Activated T-cell treated with anti-CD3 and anti-CD28 coated beads, Interleukin-2, amount 50 U/mL, for 48 hours (primary cell): ENCODE measurements around the gene MRM3.
"Not testable (repeated sequence)": the region's sequence is repeated elsewhere in the genome, so short reads cannot be mapped to it uniquely, and the experiment has no call there.

Experiments
- DNase-seq, 2 experiments: peaks; one replicate each; pipeline ENCODE4 v3.0.0-alpha.2; 2020

Gene MRM3

GRCh38 chr17:797236-797840, 15.2 kb downstream of the MRM3 start:
- no peak for DNase-seq

- no peak for DNase-seq
Observed at GRCh38 chr17:798246-798645, 16.1 kb downstream of the MRM3 start.

- no peak for DNase-seq
Observed at GRCh38 chr17:799261-799660, 17.1 kb downstream of the MRM3 start.

- no peak for DNase-seq
Observed at GRCh38 chr17:800446-801242, 18.5 kb downstream of the MRM3 start.

- no peak for DNase-seq
Observed at GRCh38 chr17:801660-802059, 19.5 kb downstream of the MRM3 start.

- no peak for DNase-seq
Observed at GRCh38 chr17:802481-802880, 20.3 kb downstream of the MRM3 start.

- DNase-seq, result no peak
Observed at GRCh38 chr17:802901-803881, 21.0 kb downstream of the MRM3 start.

GRCh38 chr17:804541-805435, 22.6 kb downstream of the MRM3 start:
- no peak for DNase-seq

- not testable (repeated sequence) for DNase-seq
Observed at GRCh38 chr17:805886-806285, 23.7 kb downstream of the MRM3 start.

- no peak for DNase-seq
Observed at GRCh38 chr17:806346-806745, 24.2 kb downstream of the MRM3 start.

GRCh38 chr17:806781-807522, 24.8 kb downstream of the MRM3 start:
- no peak for DNase-seq

- no peak for DNase-seq
Observed at GRCh38 chr17:807523-808294, 25.6 kb downstream of the MRM3 start.

- DNase-seq, result no peak
Observed at GRCh38 chr17:811051-811784, 29.1 kb downstream of the MRM3 start.

GRCh38 chr17:812638-813204, 30.6 kb downstream of the MRM3 start:
- DNase-seq, result no peak

GRCh38 chr17:814371-814770, 32.2 kb downstream of the MRM3 start:
- DNase-seq, result no peak

GRCh38 chr17:819251-819650, 37.1 kb downstream of the MRM3 start:
- DNase-seq, result no peak

GRCh38 chr17:823501-823902, 41.3 kb downstream of the MRM3 start:
- DNase-seq, result no peak

GRCh38 chr17:824378-824777, 42.2 kb downstream of the MRM3 start:
- DNase-seq, result no peak

- no peak for DNase-seq
Observed at GRCh38 chr17:825216-825615, 43.1 kb downstream of the MRM3 start.

GRCh38 chr17:826778-827177, 44.6 kb downstream of the MRM3 start:
- no peak for DNase-seq
